Mesenchymal stem cell (in vitro differentiated cells and primary cell): ENCODE data around the gene METTL9.

Source experiments
- DNase-seq: peaks from one replicate; pipeline ENCODE4 v3.0.0-alpha.2; 2013
- H2AFZ ChIP-seq: one replicate; pipeline ENCODE4 v1.6.1; 2013; ENCODE audit warnings: low read depth, mild to moderate bottlenecking, control low read depth, inconsistent platforms, low read length, moderate library complexity
- H2AK5ac ChIP-seq: 2 replicates; pipeline ENCODE4 v1.6.1; 2013; ENCODE audit warnings: low read length, moderate library complexity, mild to moderate bottlenecking, inconsistent platforms; ENCODE audit not compliant: severe bottlenecking
- H2BK120ac ChIP-seq: one replicate; pipeline ENCODE4 v1.6.1; 2013; ENCODE audit warnings: low read depth, mild to moderate bottlenecking, inconsistent platforms, low read length, moderate library complexity
- H2BK12ac ChIP-seq, 2 experiments: one replicate each; pipeline ENCODE4 v1.6.1; 2013; ENCODE audit warnings: inconsistent platforms in 2 of 2, low read length in 2 of 2, mild to moderate bottlenecking in 2 of 2, moderate library complexity in 2 of 2, control low read depth in 1 of 2
- H2BK15ac ChIP-seq: one replicate; pipeline ENCODE4 v1.6.1; 2013; ENCODE audit warnings: mild to moderate bottlenecking, low read depth, inconsistent platforms; ENCODE audit not compliant: poor library complexity, severe bottlenecking
- H2BK5ac ChIP-seq: 2 replicates; pipeline ENCODE4 v1.6.1; 2013; ENCODE audit warnings: low read depth, mild to moderate bottlenecking, low read length, control low read depth, inconsistent platforms; ENCODE audit not compliant: poor library complexity, severe bottlenecking
- H3K14ac ChIP-seq, 2 experiments: one replicate each; pipeline ENCODE4 v1.6.1; 2013; ENCODE audit warnings: inconsistent platforms in 2 of 2, low read length in 2 of 2, control low read depth in 1 of 2, mild to moderate bottlenecking in 1 of 2, moderate library complexity in 1 of 2
- H3K18ac ChIP-seq, 2 experiments: one replicate each; pipeline ENCODE4 v1.6.1; 2013; ENCODE audit warnings: inconsistent platforms in 2 of 2, low read length in 2 of 2, control low read depth in 1 of 2, low read depth in 1 of 2, mild to moderate bottlenecking in 1 of 2
- H3K23ac ChIP-seq, 2 experiments: one replicate each; pipeline ENCODE4 v1.6.1; 2013; ENCODE audit warnings: inconsistent platforms in 2 of 2, low read length in 2 of 2, mild to moderate bottlenecking in 2 of 2, moderate library complexity in 2 of 2, control low read depth in 1 of 2
- H3K27ac ChIP-seq: 2 replicates; pipeline ENCODE4 v1.5.1; 2013; ENCODE audit warnings: mild to moderate bottlenecking, moderate library complexity, low read length, control low read depth, inconsistent platforms; ENCODE audit not compliant: poor library complexity, severe bottlenecking
- H3K27me3 ChIP-seq, 2 experiments: 2 replicates each; pipeline versions ENCODE4 v1.6.1 to v1.7.0; 2013; ENCODE audit warnings: low read length in 2 of 2, mild to moderate bottlenecking in 2 of 2, moderate library complexity in 2 of 2, control low read depth in 1 of 2, inconsistent platforms in 1 of 2; ENCODE audit not compliant: control insufficient read depth in 1 of 2, insufficient read depth in 1 of 2
- H3K36me3 ChIP-seq, 2 experiments: 2 replicates each; pipeline versions ENCODE4 v1.6.1 to v1.7.0; 2013; ENCODE audit warnings: low read length in 2 of 2, control low read depth in 1 of 2, inconsistent platforms in 1 of 2, low read depth in 1 of 2, mild to moderate bottlenecking in 1 of 2; ENCODE audit not compliant: insufficient read depth in 2 of 2, control insufficient read depth in 1 of 2
- H3K4ac ChIP-seq, 2 experiments: one replicate each; pipeline ENCODE4 v1.6.1; 2013; ENCODE audit warnings: inconsistent platforms in 2 of 2, low read length in 2 of 2, mild to moderate bottlenecking in 2 of 2, moderate library complexity in 2 of 2, control low read depth in 1 of 2, low read depth in 1 of 2
- H3K4me1 ChIP-seq: 2 replicates; pipeline ENCODE4 v1.6.1; 2013; ENCODE audit warnings: low read depth, low read length, control low read depth; ENCODE audit not compliant: control insufficient read depth, insufficient read depth
- H3K4me2 ChIP-seq: 2 replicates; pipeline ENCODE4 v1.6.1; 2013; ENCODE audit warnings: low read length, mild to moderate bottlenecking, inconsistent platforms; ENCODE audit not compliant: poor library complexity, severe bottlenecking
- H3K4me3 ChIP-seq, 2 experiments: 2 replicates each; pipeline versions ENCODE4 v1.5.1 to v1.7.0; 2013; ENCODE audit warnings: low read length in 2 of 2, mild to moderate bottlenecking in 2 of 2, control low read depth in 1 of 2, low read depth in 1 of 2; ENCODE audit not compliant: insufficient read depth in 1 of 2
- H3K79me1 ChIP-seq: replicated peaks from 2 replicates; pipeline ENCODE4 v1.6.1; 2013; ENCODE audit warnings: mild to moderate bottlenecking, control low read depth, low read length, inconsistent platforms; ENCODE audit not compliant: poor library complexity, severe bottlenecking
- H3K9ac ChIP-seq: 2 replicates; pipeline ENCODE4 v1.7.0; 2013; ENCODE audit warnings: mild to moderate bottlenecking, low read length, moderate library complexity
- H3K9me3 ChIP-seq: 2 replicates; pipeline ENCODE4 v1.7.0; 2013; ENCODE audit warnings: mild to moderate bottlenecking, low read length; ENCODE audit not compliant: control insufficient read depth
- H4K8ac ChIP-seq: one replicate; pipeline ENCODE4 v1.6.1; 2013; ENCODE audit warnings: inconsistent platforms, mild to moderate bottlenecking, low read length, moderate library complexity
- H4K91ac ChIP-seq: one replicate; pipeline ENCODE4 v1.6.1; 2013; ENCODE audit warnings: mild to moderate bottlenecking, low read length, inconsistent platforms
- WGBS: methylation state at CpG from one replicate; pipeline ENCODE4 v1.1.7; 2013; ENCODE audit warnings: mixed read lengths; 5-methylcytosine and 5-hydroxymethylcytosine counted together

Gene METTL9

DNA sequence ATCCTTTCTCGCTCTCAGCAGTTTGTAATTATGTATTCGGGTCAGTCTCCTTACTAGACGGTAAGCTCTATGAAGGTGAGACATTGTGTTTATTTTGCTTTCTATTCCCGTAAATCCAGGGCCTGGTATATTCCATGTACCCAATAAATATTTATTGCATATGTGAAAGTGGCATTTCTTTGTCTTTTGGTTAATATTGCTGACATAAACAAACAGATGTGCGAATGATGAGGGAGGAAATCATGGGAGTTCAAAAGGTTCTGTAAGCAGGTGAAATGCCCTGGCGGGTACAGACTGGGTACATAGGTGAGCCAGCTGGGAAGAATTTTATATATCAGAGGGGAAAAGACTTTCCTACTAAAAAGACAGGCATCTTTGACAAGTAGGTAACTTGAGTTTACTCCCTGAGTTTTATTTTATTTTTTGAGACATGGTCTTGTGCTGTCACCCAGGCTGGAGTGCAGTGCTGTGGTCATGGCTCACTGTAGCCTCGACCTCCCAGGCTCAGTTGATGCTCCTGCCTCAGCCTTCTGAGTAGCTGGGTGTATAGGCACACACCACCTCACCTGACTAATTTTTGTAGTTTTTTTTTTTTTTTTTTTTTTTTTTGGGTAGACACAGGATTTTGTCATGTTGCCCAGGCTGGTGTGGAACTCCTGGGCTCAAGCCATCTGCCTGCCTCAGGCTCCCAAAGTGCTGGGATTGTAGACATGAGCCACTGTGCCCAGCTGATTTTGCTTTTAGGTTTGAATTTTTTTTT lies 5.7 kb upstream of the METTL9 start:
- Histone ChIP-seq H2BK15ac (no peak overlapping the region), H3K79me1 (no peaks in the 10 kb centered on the region), H3K4me2 (no peak overlapping the region), H3K14ac (no peak overlapping the region), H4K91ac (no peak overlapping the region), H2BK5ac (no peak overlapping the region), H3K23ac (no peak overlapping the region), H2BK12ac (no peak overlapping the region), H3K4ac (no peak overlapping the region), H3K4me3 (no peak overlapping the region), H3K9me3 (no peaks in the 10 kb centered on the region), H2AFZ (no peak overlapping the region), H4K8ac (no peak overlapping the region), H3K27ac (no peak overlapping the region), H3K18ac (no peak overlapping the region), H3K36me3 (no peaks in the 10 kb centered on the region), H2BK120ac (no peak overlapping the region), H3K4me1 (no peaks in the 10 kb centered on the region), H3K9ac (no peak overlapping the region), H3K27me3 (no peaks in the 10 kb centered on the region), H2AK5ac (no peak overlapping the region)
- no peak for DNase-seq
- WGBS = 87% methylated on average over 2 of the region's 7 CpGs

- Histone ChIP-seq H3K4me2 (no peak overlapping the region), H3K14ac (no peak overlapping the region), H3K36me3 (no peaks in the 10 kb centered on the region), H3K4ac (no peak overlapping the region), H2BK15ac (no peak overlapping the region), H2BK120ac (no peak overlapping the region), H2BK12ac (no peak overlapping the region), H2AK5ac (no peak overlapping the region), H3K9me3 (no peaks in the 10 kb centered on the region), H3K18ac (no peak overlapping the region), H4K8ac (no peak overlapping the region), H4K91ac (no peak overlapping the region), H3K27me3 (no peaks in the 10 kb centered on the region), H3K27ac (no peak overlapping the region), H2BK5ac (no peak overlapping the region), H3K4me3 (no peak overlapping the region), H2AFZ (no peak overlapping the region), H3K9ac (no peak overlapping the region), H3K79me1 (no peaks in the 10 kb centered on the region), H3K4me1 (no peaks in the 10 kb centered on the region), H3K23ac (no peak overlapping the region)
- 100% methylated on average over 1 of the region's 2 CpGs for WGBS
- DNase-seq = no peak
Measured at GRCh38 chr16:21597561-21598030, 1.8 kb upstream of the METTL9 start.

GRCh38 chr16:21598206-21598605 lies 1.2 kb upstream of the METTL9 start:
- Histone ChIP-seq H4K91ac (no peak overlapping the region), H3K14ac (no peak overlapping the region), H3K27ac (no peak overlapping the region), H3K27me3 (no peaks in the 10 kb centered on the region), H3K9ac (peak overlapping the region; percentile 95), H3K36me3 (no peaks in the 10 kb centered on the region), H4K8ac (no peak overlapping the region), H3K18ac (no peak overlapping the region), H3K9me3 (no peaks in the 10 kb centered on the region), H2AFZ (no peak overlapping the region), H2AK5ac (no peak overlapping the region), H3K4ac (no peak overlapping the region), H3K4me3 (peak overlapping the region in 1 of 2 experiments; percentile 95), H2BK15ac (no peak overlapping the region), H2BK120ac (no peak overlapping the region), H3K4me1 (peaks cover 2% of the 10 kb centered on the region), H3K79me1 (no peaks in the 10 kb centered on the region), H2BK12ac (no peak overlapping the region), H2BK5ac (no peak overlapping the region), H3K23ac (no peak overlapping the region), H3K4me2 (no peak overlapping the region)
- no peak for DNase-seq
- 99% methylated on average over 10 of the region's 12 CpGs for WGBS

DNA sequence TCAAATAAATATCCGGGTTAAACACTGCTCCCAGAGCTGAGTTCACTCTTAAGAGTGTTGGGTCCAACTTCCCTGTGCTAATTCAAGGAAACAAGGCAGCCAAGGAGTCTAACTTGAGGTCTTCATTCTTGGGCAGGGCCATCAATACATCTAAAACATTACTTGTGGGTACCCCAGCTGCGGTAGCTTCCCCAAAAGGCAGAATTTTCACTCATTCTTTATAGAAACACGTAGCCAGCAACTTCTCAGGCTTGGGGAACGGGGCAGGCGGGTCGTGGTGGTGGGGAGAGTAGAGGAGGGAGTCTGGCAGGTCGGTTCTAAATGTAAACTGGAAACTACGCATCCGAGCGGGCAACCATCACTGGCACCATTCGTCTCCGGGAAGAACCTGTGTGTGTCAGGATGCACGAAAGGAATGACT lies 666 bp upstream of the METTL9 start:
- Histone ChIP-seq H2AK5ac (no peak overlapping the region), H3K4ac (peak overlapping the region; percentile 36 to 96), H4K8ac (peak overlapping the region; percentile 98), H3K4me1 (peaks cover 3% of the 10 kb centered on the region), H3K14ac (peak overlapping the region in 1 of 2 experiments; percentile 85), H2BK12ac (no peak overlapping the region), H3K27me3 (no peaks in the 10 kb centered on the region), H3K9me3 (no peaks in the 10 kb centered on the region), H2BK120ac (no peak overlapping the region), H3K27ac (peak overlapping the region; percentile 77), H3K18ac (peak overlapping the region; percentile 71 to 96), H2BK5ac (no peak overlapping the region), H2AFZ (peak overlapping the region; percentile 91), H3K23ac (peak overlapping the region in 1 of 2 experiments; percentile 86), H3K79me1 (no peaks in the 10 kb centered on the region), H4K91ac (peak overlapping the region; percentile 67), H3K36me3 (no peaks in the 10 kb centered on the region), H2BK15ac (no peak overlapping the region), H3K9ac (peak overlapping the region; percentile 95), H3K4me3 (peak overlapping the region; percentile 95 to 97), H3K4me2 (peak overlapping the region; percentile 64)
- no peak for DNase-seq
- 6% methylated on average over 12 of the region's 13 CpGs for WGBS
